IPS-18c (cell line): ENCODE measurements around the gene CASQ2.

ENCODE experiments used
- H3K4me3 ChIP-seq: 2 replicates; pipeline ENCODE4 v1.7.0; 2013; ENCODE audit warnings: low read depth, mild to moderate bottlenecking, low read length, moderate library complexity; ENCODE audit not compliant: insufficient read depth
- H3K9me3 ChIP-seq: one replicate; pipeline ENCODE4 v1.6.1; 2013; ENCODE audit warnings: mild to moderate bottlenecking, low read length, moderate library complexity; ENCODE audit not compliant: control insufficient read depth, insufficient read depth

The CASQ2 gene

GRCh38 chr1:115682792-115683191 is 85.7 kb downstream of the CASQ2 start:
- Histone ChIP-seq H3K4me3 (no peak overlapping the region), H3K9me3 (no peaks in the 10 kb centered on the region)

- Histone ChIP-seq H3K4me3 (no peak overlapping the region), H3K9me3 (no peaks in the 10 kb centered on the region)
Observed at GRCh38 chr1:115680730-115681111, 87.8 kb downstream of the CASQ2 start.

- no peak overlapping the region for H3K4me3 ChIP-seq
- no peaks in the 10 kb centered on the region for H3K9me3 ChIP-seq
Observed at GRCh38 chr1:115679141-115679611, 89.3 kb downstream of the CASQ2 start.

- no peaks in the 10 kb centered on the region for H3K9me3 ChIP-seq
Observed at GRCh38 chr1:115678141-115678540, 90.4 kb downstream of the CASQ2 start.

GRCh38 chr1:115677565-115677964 is 90.9 kb downstream of the CASQ2 start:
- Histone ChIP-seq H3K4me3 (no peak overlapping the region), H3K9me3 (no peaks in the 10 kb centered on the region)

More at GRCh38 chr1:115678141-115678540, 90.4 kb downstream of the CASQ2 start:
- H3K4me3 ChIP-seq, result no peak overlapping the region

GRCh38 chr1:115677182-115677555 is 91.3 kb downstream of the CASQ2 start:
- no peaks in the 10 kb centered on the region for H3K9me3 ChIP-seq
- no peak overlapping the region for H3K4me3 ChIP-seq

- no peak overlapping the region for H3K4me3 ChIP-seq
Observed at GRCh38 chr1:115676498-115677181, 91.9 kb downstream of the CASQ2 start.

GRCh38 chr1:115672224-115673009 is 96.1 kb downstream of the CASQ2 start:
- Histone ChIP-seq H3K4me3 (no peak overlapping the region), H3K9me3 (peaks cover 2% of the 10 kb centered on the region)

More at GRCh38 chr1:115676498-115677181, 91.9 kb downstream of the CASQ2 start:
- H3K9me3 ChIP-seq, result peaks cover 2% of the 10 kb centered on the region

- peaks cover 2% of the 10 kb centered on the region for H3K9me3 ChIP-seq
- H3K4me3 ChIP-seq, result no peak overlapping the region
Observed at GRCh38 chr1:115671176-115671934, 97.2 kb downstream of the CASQ2 start.

GRCh38 chr1:115670476-115671175 is 97.9 kb downstream of the CASQ2 start:
- no peak overlapping the region for H3K4me3 ChIP-seq
- peaks cover 2% of the 10 kb centered on the region for H3K9me3 ChIP-seq

- no peak overlapping the region for H3K4me3 ChIP-seq
- peaks cover 2% of the 10 kb centered on the region for H3K9me3 ChIP-seq
Observed at GRCh38 chr1:115669886-115670285, 98.6 kb downstream of the CASQ2 start.

GRCh38 chr1:115669002-115669673 is 99.4 kb downstream of the CASQ2 start:
- Histone ChIP-seq H3K4me3 (no peak overlapping the region), H3K9me3 (peaks cover 2% of the 10 kb centered on the region)

- H3K9me3 ChIP-seq, result peaks cover 2% of the 10 kb centered on the region
- H3K4me3 ChIP-seq, result no peak overlapping the region
Observed at GRCh38 chr1:115668579-115668978, 99.9 kb downstream of the CASQ2 start.

- Histone ChIP-seq H3K9me3 (no peaks in the 10 kb centered on the region), H3K4me3 (no peak overlapping the region)
Observed at GRCh38 chr1:115666702-115667101, 101.8 kb downstream of the CASQ2 start.

GRCh38 chr1:115666206-115666605 is 102.3 kb downstream of the CASQ2 start:
- H3K9me3 ChIP-seq, result no peaks in the 10 kb centered on the region
- no peak overlapping the region for H3K4me3 ChIP-seq

- Histone ChIP-seq H3K9me3 (no peaks in the 10 kb centered on the region), H3K4me3 (no peak overlapping the region)
Observed at GRCh38 chr1:115665319-115666096, 103.0 kb downstream of the CASQ2 start.
